Measurements from ENCODE around the gene C1QBP. TPM values are rescaled to one million over a fixed set of nuclear protein-coding genes. Genes with fewer than 3 reads are reported as not detected.
A peak's percentile ranks its signal among the peaks of the same experiment; 100 is the strongest.

Gene C1QBP
- total RNA-seq (2022) (124 and 128 TPM in 2 replicates), Bru-seq, nascent RNA (percentile 82 among the genes with signal in this experiment), BruChase-seq, experiment 1, labeled RNA remaining after a 6-hour chase (percentile 95 among the genes with signal in this experiment), BruChase-seq, experiment 2, labeled RNA remaining after a 2-hour chase (percentile 85 among the genes with signal in this experiment)
- long read RNA-seq, transcript C1QBP-201 (6 exons, 1,169 nt) = major isoform, 487 of 516 reads
- long read RNA-seq, partial matches to known transcripts = 4 of 516 reads
- long read RNA-seq, other reads (novel, unspliced or antisense) = 24 of 516 reads

- intact Hi-C loops (cut with micrococcal nuclease; ENCODE audit: unreplicated experiment) = no loop called here
- Mint-ChIP-seq H3K36me3 (ENCODE audit: insufficient read depth, unreplicated experiment) (peaks cover 44% of the 10 kb centered on the region), H3K27me3 (ENCODE audit: unreplicated experiment) (no peaks in the 10 kb centered on the region), H3K27ac (ENCODE audit: unreplicated experiment) (peak within 1 kb of the TSS; percentile 66), H3K4me1 (ENCODE audit: low read depth, unreplicated experiment) (no peaks in the 10 kb centered on the region), H3K9me3 (ENCODE audit: low read depth, unreplicated experiment) (no peaks in the 10 kb centered on the region), H3K4me3 (ENCODE audit: low read depth, unreplicated experiment) (peak within 1 kb of the TSS; percentile 72)
- BruUV-seq (replicated peaks) = no TSS peak
- CTCF ChIA-PET = interaction anchor here (0.6 to 1.7 kb wide), 5 partner anchors 16 to 1018 kb away, joined by 3 to 10 read pairs (median 4); partner anchors contain the start of genes DERL2, MIS12 and NUP88
- TF ChIP-seq, protein P1, sequence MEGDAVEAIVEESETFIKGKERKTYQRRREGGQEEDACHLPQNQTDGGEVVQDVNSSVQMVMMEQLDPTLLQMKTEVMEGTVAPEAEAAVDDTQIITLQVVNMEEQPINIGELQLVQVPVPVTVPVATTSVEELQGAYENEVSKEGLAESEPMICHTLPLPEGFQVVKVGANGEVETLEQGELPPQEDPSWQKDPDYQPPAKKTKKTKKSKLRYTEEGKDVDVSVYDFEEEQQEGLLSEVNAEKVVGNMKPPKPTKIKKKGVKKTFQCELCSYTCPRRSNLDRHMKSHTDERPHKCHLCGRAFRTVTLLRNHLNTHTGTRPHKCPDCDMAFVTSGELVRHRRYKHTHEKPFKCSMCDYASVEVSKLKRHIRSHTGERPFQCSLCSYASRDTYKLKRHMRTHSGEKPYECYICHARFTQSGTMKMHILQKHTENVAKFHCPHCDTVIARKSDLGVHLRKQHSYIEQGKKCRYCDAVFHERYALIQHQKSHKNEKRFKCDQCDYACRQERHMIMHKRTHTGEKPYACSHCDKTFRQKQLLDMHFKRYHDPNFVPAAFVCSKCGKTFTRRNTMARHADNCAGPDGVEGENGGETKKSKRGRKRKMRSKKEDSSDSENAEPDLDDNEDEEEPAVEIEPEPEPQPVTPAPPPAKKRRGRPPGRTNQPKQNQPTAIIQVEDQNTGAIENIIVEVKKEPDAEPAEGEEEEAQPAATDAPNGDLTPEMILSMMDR (IDR thresholded peaks at IDR 0.05; ENCODE audit: unreplicated experiment) = peak; percentile 90
- DNase-seq = peak; percentile 90
These were observed at the start of gene C1QBP for GRCh38 chr17:5438716-5439445. Gene C1QBP (minus strand): TSS chr17:5439155. CDS start chr17:5439073, 82 bp downstream.

DNA sequence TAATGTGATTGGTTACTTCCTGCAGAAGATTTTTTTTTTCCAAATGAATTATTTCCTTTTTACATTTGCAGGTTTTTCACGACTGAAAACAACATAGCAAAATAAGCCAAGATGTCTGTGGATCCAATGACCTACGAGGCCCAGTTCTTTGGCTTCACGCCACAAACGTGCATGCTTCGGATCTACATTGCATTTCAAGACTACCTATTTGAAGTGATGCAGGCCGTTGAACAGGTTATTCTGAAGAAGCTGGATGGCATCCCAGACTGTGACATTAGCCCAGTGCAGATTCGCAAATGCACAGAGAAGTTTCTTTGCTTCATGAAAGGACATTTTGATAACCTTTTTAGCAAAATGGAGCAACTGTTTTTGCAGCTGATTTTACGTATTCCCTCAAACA, 49.8 kb upstream of the C1QBP start:
- no peak for DNase-seq
- peaks cover 7% of the 10 kb centered on the region for H3K4me1 Mint-ChIP-seq (ENCODE audit: low read depth, unreplicated experiment)
- H3K27ac Mint-ChIP-seq (ENCODE audit: unreplicated experiment) = peak overlapping the region; percentile 50
- H3K4me3 Mint-ChIP-seq (ENCODE audit: low read depth, unreplicated experiment) = no peak overlapping the region
- TF ChIP-seq, protein P1 (IDR thresholded peaks at IDR 0.05; ENCODE audit: unreplicated experiment) = no peak
- peaks cover 50% of the 10 kb centered on the region for H3K36me3 Mint-ChIP-seq (ENCODE audit: insufficient read depth, unreplicated experiment)
- H3K9me3 Mint-ChIP-seq (ENCODE audit: low read depth, unreplicated experiment) = peaks cover 8% of the 10 kb centered on the region
- BruUV-seq (replicated peaks) = no TSS peak
- intact Hi-C loops (cut with micrococcal nuclease; ENCODE audit: unreplicated experiment) = no loop called here
- CTCF ChIA-PET = no interaction called here
- H3K27me3 Mint-ChIP-seq (ENCODE audit: unreplicated experiment) = no peaks in the 10 kb centered on the region

GRCh38 chr17:5486206-5487124, 47.5 kb upstream of the C1QBP start, which contains the start of gene MIS12:
Gene MIS12 (plus strand): TSS chr17:5486566. CDS start chr17:5488863, 2,297 bp downstream.
- Mint-ChIP-seq H3K27me3 (ENCODE audit: unreplicated experiment) (no peaks in the 10 kb centered on the region), H3K9me3 (ENCODE audit: low read depth, unreplicated experiment) (peaks cover 8% of the 10 kb centered on the region), H3K27ac (ENCODE audit: unreplicated experiment) (peak within 1 kb of the TSS; percentile 92), H3K4me3 (ENCODE audit: low read depth, unreplicated experiment) (peak within 1 kb of the TSS; percentile 88), H3K36me3 (ENCODE audit: insufficient read depth, unreplicated experiment) (peaks cover 66% of the 10 kb centered on the region), H3K4me1 (ENCODE audit: low read depth, unreplicated experiment) (peaks cover 7% of the 10 kb centered on the region)
- BruUV-seq (replicated peaks) = TSS peak; percentile 56
- intact Hi-C loops (cut with micrococcal nuclease; ENCODE audit: unreplicated experiment) = no loop called here
- CTCF ChIA-PET = interaction anchor here (0.5 to 0.9 kb wide), 4 partner anchors 47 to 1105 kb away, joined by 4 to 6 read pairs (median 4); partner anchors contain the start of gene C1QBP
- TF ChIP-seq, protein P1 (IDR thresholded peaks at IDR 0.05; ENCODE audit: unreplicated experiment) = no peak
- peak; percentile 90 for DNase-seq
